ENCODE measurements around the gene GPS1.
"Not testable (repeated sequence)": the region's sequence is repeated elsewhere in the genome, so short reads cannot be mapped to it uniquely, and the experiment has no call there.

GPS1 gene

GRCh38 chr17:82028966-82029365, 22.7 kb upstream of the GPS1 start:
- DNase-seq (ENCODE audit: low spot score), result no peak

- DNase-seq (ENCODE audit: low spot score), result no peak
Observed at GRCh38 chr17:82029391-82029790, 22.3 kb upstream of the GPS1 start.

GRCh38 chr17:82029990-82030469, 21.7 kb upstream of the GPS1 start:
- no peak for DNase-seq (ENCODE audit: low spot score)

- peak; percentile 93 for DNase-seq (ENCODE audit: low spot score)
Observed at GRCh38 chr17:82030470-82031302, 21.0 kb upstream of the GPS1 start.

- peak; percentile 53 for DNase-seq (ENCODE audit: low spot score)
Observed at GRCh38 chr17:82031303-82031884, 20.3 kb upstream of the GPS1 start, which contains the start of gene RAC3. Gene RAC3 (plus strand): TSS chr17:82031678. CDS start chr17:82031762, 84 bp downstream.

GRCh38 chr17:82031885-82032627, 19.6 kb upstream of the GPS1 start:
- DNase-seq (ENCODE audit: low spot score), result peak; percentile 77

GRCh38 chr17:82033359-82034085, 18.2 kb upstream of the GPS1 start:
- DNase-seq (ENCODE audit: low spot score), result no peak

GRCh38 chr17:82034371-82035011, 17.2 kb upstream of the GPS1 start:
- DNase-seq (ENCODE audit: low spot score), result no peak

GRCh38 chr17:82035488-82035887, 16.2 kb upstream of the GPS1 start:
- no peak for DNase-seq (ENCODE audit: low spot score)

- DNase-seq (ENCODE audit: low spot score), result no peak
Observed at GRCh38 chr17:82035956-82036633, 15.6 kb upstream of the GPS1 start.

GRCh38 chr17:82036634-82037091, 15.0 kb upstream of the GPS1 start:
- no peak for DNase-seq (ENCODE audit: low spot score)

- peak; percentile 99 for DNase-seq (ENCODE audit: low spot score)
Observed at GRCh38 chr17:82037092-82037888, 14.4 kb upstream of the GPS1 start, which contains the start of gene DCXR. Gene DCXR (minus strand): TSS chr17:82037697. CDS start chr17:82037682, 15 bp downstream.

- no peak for DNase-seq (ENCODE audit: low spot score)
Observed at GRCh38 chr17:82037889-82038195, 13.9 kb upstream of the GPS1 start.

GRCh38 chr17:82038796-82039409, 12.8 kb upstream of the GPS1 start:
- not testable (repeated sequence) for DNase-seq (ENCODE audit: low spot score)

GRCh38 chr17:82039695-82040299, 11.9 kb upstream of the GPS1 start:
- DNase-seq (ENCODE audit: low spot score), result no peak

- DNase-seq (ENCODE audit: low spot score), result no peak
Observed at GRCh38 chr17:82041144-82041814, 10.4 kb upstream of the GPS1 start.

GRCh38 chr17:82042649-82043048, 9.0 kb upstream of the GPS1 start:
- DNase-seq (ENCODE audit: low spot score), result no peak

GRCh38 chr17:82043507-82043906, 8.2 kb upstream of the GPS1 start:
- no peak for DNase-seq (ENCODE audit: low spot score)

Data from HuH-7 (cell line).